Endothelial cell of umbilical vein (primary cell): ENCODE measurements around the gene FAT2. TPM values are rescaled to one million over a fixed set of nuclear protein-coding genes. Genes with fewer than 3 reads are reported as not detected.

Source experiments
- BruUV-seq: library from RNA; stranded (reverse); fragments of 400-500 nt; replicated peaks from 2 replicates; lab custom pipeline; 2021; lab: Mats Ljungman, UMichigan
- CTCF ChIA-PET: fragments of 300-600, 350-600 bp; sonication (Branson Sonifier 250); formaldehyde crosslinking; loops from one replicate; lab custom pipeline; 2021; ENCODE audit warnings: antibody characterized with exemption, inconsistent platforms; lab: Charles Lee
- POLR2A ChIA-PET: fragments of 300-600, 350-600 bp; sonication (Branson Sonifier 250); formaldehyde crosslinking; loops from one replicate; lab custom pipeline; 2021; ENCODE audit warnings: antibody characterized with exemption, inconsistent platforms; lab: Charles Lee
- DNase-seq: peaks from one replicate; pipeline ENCODE4 v3.0.0-alpha.2; 2011; ENCODE audit warnings: low read depth, low spot score
- FAIRE-seq: peaks from 2 replicates; lab custom pipeline; 2011; peaks lifted over from hg19 to GRCh38; lab: Jason Lieb, UNC
- H2AFZ ChIP-seq: 2 replicates; pipeline ENCODE4 v1.6.0; 2012; ENCODE audit warnings: low read depth, low read length, control low read depth, inconsistent platforms
- H3K27ac ChIP-seq: 2 replicates; pipeline ENCODE4 v1.5.1; 2011; ENCODE audit warnings: low read depth, mild to moderate bottlenecking, control low read depth, low read length, moderate library complexity; ENCODE audit not compliant: insufficient read depth
- H3K27me3 ChIP-seq, 2 experiments: 2 replicates each; pipeline versions ENCODE4 v1.6.0 to v1.6.1; 2011; ENCODE audit warnings: low read length in 2 of 2, mixed read lengths in 1 of 2; ENCODE audit not compliant: control insufficient read depth in 2 of 2, insufficient read depth in 2 of 2
- H3K36me3 ChIP-seq, 2 experiments: 2 replicates in 1 of 2; 3 replicates in 1 of 2; pipeline ENCODE4 v1.5.1; 2011; ENCODE audit warnings: low read length in 2 of 2, mild to moderate bottlenecking in 1 of 2, moderate library complexity in 1 of 2; ENCODE audit not compliant: control insufficient read depth in 2 of 2, insufficient read depth in 2 of 2; ENCODE audit errors: extremely low read depth in 1 of 2
- H3K4me1 ChIP-seq: 3 replicates; pipeline ENCODE4 v1.5.1; 2011; ENCODE audit warnings: mild to moderate bottlenecking, low read length; ENCODE audit not compliant: control insufficient read depth, insufficient read depth; ENCODE audit errors: extremely low read depth
- H3K4me2 ChIP-seq: 2 replicates; pipeline ENCODE4 v1.6.1; 2011; ENCODE audit warnings: low read length, control low read depth, mixed read lengths; ENCODE audit not compliant: insufficient read depth
- H3K4me3 ChIP-seq, 3 experiments: fragments of 200-600 bp in 1 of 3; sonication (generic), shearing (Covaris generic) in 1 of 3; replicated peaks in 1 of 3; 2 replicates each; pipeline ENCODE4 v1.5.1; 2011 to 2016; ENCODE audit warnings: control low read depth in 3 of 3, low read length in 3 of 3, mild to moderate bottlenecking in 2 of 3, inconsistent platforms in 1 of 3, low read depth in 1 of 3, moderate library complexity in 1 of 3; ENCODE audit not compliant: insufficient read depth in 1 of 3
- H3K79me2 ChIP-seq: 2 replicates; pipeline ENCODE4 v1.6.0; 2012; ENCODE audit warnings: low read length, inconsistent platforms; ENCODE audit not compliant: control insufficient read depth, insufficient read depth
- H3K9ac ChIP-seq: replicated peaks from 2 replicates; pipeline ENCODE3; 2011; ENCODE audit warnings: low read length, control low read depth; ENCODE audit not compliant: insufficient read depth; ENCODE audit errors: extremely low read depth
- H3K9me1 ChIP-seq: replicated peaks from 3 replicates; pipeline ENCODE4 v1.6.0; 2011; ENCODE audit warnings: mild to moderate bottlenecking, low read length; ENCODE audit not compliant: control insufficient read depth, insufficient read depth; ENCODE audit errors: extremely low read depth
- H3K9me3 ChIP-seq: replicated peaks from 2 replicates; pipeline ENCODE4 v1.5.1; 2012; ENCODE audit warnings: low read length, inconsistent platforms; ENCODE audit not compliant: control insufficient read depth, insufficient read depth
- H4K20me1 ChIP-seq: replicated peaks from 2 replicates; pipeline ENCODE3; 2011; ENCODE audit warnings: mild to moderate bottlenecking, low read length; ENCODE audit not compliant: control insufficient read depth, insufficient read depth; ENCODE audit errors: extremely low read depth
- CTCF ChIP-seq, 2 donors: IDR thresholded peaks; 1 replicate in 1 of 2; 2 replicates in 1 of 2; pipeline ENCODE4 v1.5.1; 2011; ENCODE audit warnings: low read length in 2 of 2, mild to moderate bottlenecking in 2 of 2, moderate library complexity in 2 of 2, control low read depth in 1 of 2, inconsistent platforms in 1 of 2, low read depth in 1 of 2; ENCODE audit not compliant: insufficient read depth in 1 of 2; ENCODE audit errors: extremely low read depth in 1 of 2
- EZH2 ChIP-seq: IDR thresholded peaks from 2 replicates; pipeline ENCODE4 v1.6.1; 2012; ENCODE audit warnings: borderline replicate concordance, low read depth, mild to moderate bottlenecking, moderate library complexity, low read length, inconsistent platforms; ENCODE audit not compliant: severe bottlenecking
- FOS ChIP-seq: IDR thresholded peaks from 2 replicates; pipeline ENCODE4 v1.6.1; 2011; ENCODE audit warnings: mild to moderate bottlenecking, low read length, moderate library complexity, borderline replicate concordance; ENCODE audit not compliant: insufficient read depth
- GATA2 ChIP-seq: IDR thresholded peaks from 2 replicates; pipeline ENCODE4 v1.7.0; 2011; ENCODE audit warnings: low read depth, mild to moderate bottlenecking, moderate library complexity, mixed read lengths, low read length; ENCODE audit not compliant: insufficient read length, insufficient read depth
- JUN ChIP-seq: IDR thresholded peaks from 2 replicates; pipeline ENCODE4 v1.6.1; 2011; ENCODE audit warnings: borderline replicate concordance, low read depth; ENCODE audit not compliant: insufficient read length, insufficient read depth
- MAX ChIP-seq: IDR thresholded peaks from 2 replicates; pipeline ENCODE4 v1.6.1; 2011; ENCODE audit not compliant: insufficient read depth, insufficient read length
- MYC ChIP-seq: IDR thresholded peaks from one replicate; pipeline ENCODE4 v1.6.1; 2011; ENCODE audit warnings: mild to moderate bottlenecking, low read depth, low read length
- POLR2A ChIP-seq: IDR thresholded peaks from 2 replicates; pipeline ENCODE4 v1.6.1; 2012; ENCODE audit warnings: low read depth, mild to moderate bottlenecking, control low read depth, low read length
- POLR2AphosphoS5 ChIP-seq: IDR thresholded peaks from 2 replicates; pipeline ENCODE4 v1.6.1; 2012; ENCODE audit warnings: low read depth, mild to moderate bottlenecking, control low read depth, low read length, moderate library complexity; ENCODE audit not compliant: insufficient read depth
- dilution Hi-C: fragments of 300-500 bp; cut with MboI; formaldehyde crosslinking; loops from one replicate; pipeline ENCODE4 v1.15.0; 2019; ENCODE audit warnings: low sequenced_read_pairs; ENCODE audit not compliant: extremely low pct_ligation_motif_present
- intact Hi-C: fragments of 100-400 bp; cut with micrococcal nuclease; formaldehyde crosslinking; loops from one replicate; pipeline ENCODE4 v1.10.0; 2022
- polyA plus RNA-seq, 4 experiments: library from polyadenylated mRNA; depleted of rRNA in 3 of 4; stranded (reverse) in 3 of 4; unstranded in 1 of 4; fragments of >200 nt; gene quantifications; 2 replicates each; pipeline versions ENCODE4 v1.2.1 to v1.2.3, GENCODE V29; 2011 to 2012; ENCODE audit warnings: missing spikeins in 1 of 4
- total RNA-seq: library from RNA; stranded (reverse); gene quantifications from 2 replicates; pipeline ENCODE4 v1.2.3, GENCODE V29; 2021

The FAT2 gene
- total and polyA plus RNA-seq, 2 donors (not counting 3 experiments of a cell fraction or from before 2014, with no cell fraction given): not detected

DNA sequence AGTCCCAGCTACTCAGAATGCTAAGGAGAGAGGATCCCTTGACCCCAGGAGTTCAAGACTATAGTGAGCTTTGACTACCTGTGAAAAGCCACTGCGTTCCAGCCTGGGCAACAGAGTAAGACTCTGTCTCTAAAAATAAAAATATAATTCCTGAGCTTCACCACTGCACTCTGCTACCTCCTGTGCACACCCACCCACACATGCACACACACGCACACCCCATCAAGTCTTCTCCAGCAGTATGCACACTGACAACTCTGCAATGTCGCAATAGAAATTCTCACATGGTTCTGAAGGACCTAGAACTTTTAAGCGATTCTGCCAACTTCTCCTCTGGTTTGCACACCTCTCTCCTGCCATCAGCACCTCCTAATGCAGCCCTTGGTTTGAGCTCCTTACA is 47.5 kb upstream of the FAT2 start:
- Histone ChIP-seq H3K4me1 (peaks cover 8% of the 10 kb centered on the region), H3K79me2 (no peaks in the 10 kb centered on the region), H3K36me3 (no peaks in the 10 kb centered on the region), H2AFZ (no peak overlapping the region), H3K4me3 (no peak overlapping the region), H3K4me2 (no peak overlapping the region), H3K9ac (no peak overlapping the region), H3K9me1 (no peaks in the 10 kb centered on the region), H3K27me3 (peaks cover 3 to 4% of the 10 kb centered on the region in 2 experiments), H3K27ac (no peak overlapping the region), H4K20me1 (no peaks in the 10 kb centered on the region), H3K9me3 (no peaks in the 10 kb centered on the region)
- intact Hi-C loops (no loop called here), dilution Hi-C loops (no loop called here)
- no peak for TF ChIP-seq CTCF (IDR thresholded peaks at IDR 0.05; ENCODE audit: extremely low read depth in 1 of 2, insufficient read depth in 1 of 2, low read depth in 1 of 2, low read length in 2 of 2)
- TF ChIP-seq EZH2: no peak
- no peak for TF ChIP-seq FOS
- no peak for TF ChIP-seq GATA2
- no peak for TF ChIP-seq JUN
- no peak for TF ChIP-seq MYC
- TF ChIP-seq POLR2A: no peak
- no peak for TF ChIP-seq MAX
- no peak for TF ChIP-seq POLR2AphosphoS5
- ChIA-PET CTCF (interaction anchor here (1.1 to 6.0 kb wide), 2 partner anchors 13 to 20 kb away, joined by 3 to 39 read pairs; no protein-coding TSS in a partner anchor), POLR2A (no interaction called here)
- FAIRE-seq (no peak), DNase-seq (no peak)
- BruUV-seq: no TSS peak
